Cardiac fibroblast (primary cell): ENCODE data around the gene FAM234B.

Experiments used
- DNase-seq, 2 donors: peaks; one replicate each; pipeline versions ENCODE4 v3.0.0 to v3.0.0-alpha.2; 2010; ENCODE audit warnings: low read depth in 2 of 2
- H3K4me3 ChIP-seq, 2 donors: replicated peaks in 1 of 2; 1 replicate in 1 of 2; 2 replicates in 1 of 2; pipeline ENCODE4 v1.5.1; 2011; ENCODE audit warnings: low read depth in 2 of 2, low read length in 2 of 2, mild to moderate bottlenecking in 2 of 2, moderate library complexity in 1 of 2
- CTCF ChIP-seq: IDR thresholded peaks from one replicate; pipeline ENCODE4 v1.5.1; 2011; ENCODE audit warnings: low read depth, mild to moderate bottlenecking, low read length, inconsistent platforms

Gene FAM234B

GRCh38 chr12:13004361-13004760, 39.8 kb upstream of the FAM234B start:
- TF ChIP-seq CTCF, result no peak
- no peak overlapping the region for H3K4me3 ChIP-seq
- peak in 1 of 2 donors; percentile 64 for DNase-seq

DNA sequence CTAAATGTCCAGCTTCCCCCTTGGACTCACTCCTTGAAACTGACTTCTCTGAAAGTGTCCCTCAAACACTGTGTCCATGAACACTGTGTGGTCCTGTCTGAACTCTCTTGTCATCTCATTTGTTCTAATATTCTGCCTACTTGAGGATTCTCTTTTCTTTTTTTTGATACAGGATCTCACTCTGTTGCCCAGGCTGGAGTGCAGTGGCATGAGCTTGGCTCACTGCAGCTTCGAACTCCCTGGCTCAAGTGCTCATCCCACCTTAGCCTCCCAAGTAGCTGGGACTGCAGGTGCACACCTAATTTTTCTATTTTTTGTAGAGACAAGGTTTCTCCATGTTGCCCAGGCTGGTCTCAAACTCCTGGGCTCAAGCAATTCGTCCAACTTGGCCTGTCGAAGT, 39.2 kb upstream of the FAM234B start:
- DNase-seq, result no peak
- no peak overlapping the region for H3K4me3 ChIP-seq
- no peak for TF ChIP-seq CTCF

DNA sequence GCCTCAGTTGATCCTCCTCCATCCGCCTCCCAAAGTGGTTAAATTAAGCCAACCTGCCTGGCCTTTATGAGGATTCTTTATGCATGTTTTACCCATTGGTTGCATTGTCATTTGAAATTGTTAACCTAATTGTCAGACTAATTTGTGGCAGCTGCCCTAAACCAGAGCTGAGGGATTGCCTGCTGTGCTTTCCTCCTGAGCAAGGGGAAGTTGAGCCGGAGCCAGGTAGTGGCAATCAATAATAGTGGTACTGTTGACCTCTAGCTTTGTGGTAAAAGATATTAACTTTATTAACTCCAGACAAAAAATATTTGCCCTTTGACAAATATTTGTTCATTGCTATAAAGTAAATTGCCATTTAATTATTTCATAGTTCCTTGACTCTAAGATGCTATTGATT, 38.5 kb upstream of the FAM234B start:
- TF ChIP-seq CTCF, result no peak
- no peak for DNase-seq
- no peak overlapping the region for H3K4me3 ChIP-seq

GRCh38 chr12:13007496-13008233, 36.5 kb upstream of the FAM234B start:
- TF ChIP-seq CTCF, result no peak
- no peak for DNase-seq
- H3K4me3 ChIP-seq, result no peak overlapping the region

DNA sequence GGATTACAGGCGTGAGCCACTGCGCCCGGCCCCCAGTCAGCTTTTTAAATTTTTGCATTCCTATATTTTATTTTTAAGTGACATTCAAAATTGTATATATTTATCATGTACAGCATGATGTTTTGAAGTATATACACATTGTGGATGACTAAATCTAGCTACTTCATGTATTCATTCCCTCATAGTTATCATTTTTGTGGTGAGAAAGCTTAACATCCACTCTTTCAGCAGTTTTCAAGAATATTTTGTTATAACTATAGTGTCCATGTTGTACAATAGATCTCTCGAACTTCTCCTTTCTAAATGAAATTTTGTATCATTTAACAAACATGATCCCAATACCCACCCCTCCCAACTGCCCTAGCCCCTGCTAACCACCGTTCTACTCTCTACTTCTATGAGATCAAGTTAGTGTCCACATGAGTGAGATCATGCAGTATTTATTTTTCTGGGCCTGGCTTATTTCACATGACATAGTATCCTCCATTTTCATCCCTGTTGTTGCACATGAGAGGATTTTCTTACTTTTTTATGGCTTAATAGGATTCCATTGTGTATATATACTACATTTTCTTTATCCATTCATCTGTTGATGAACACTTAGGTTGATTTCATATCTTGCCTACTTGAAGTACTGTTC, 35.3 kb upstream of the FAM234B start:
- no peak overlapping the region for H3K4me3 ChIP-seq
- TF ChIP-seq CTCF, result no peak
- no peak for DNase-seq

DNA sequence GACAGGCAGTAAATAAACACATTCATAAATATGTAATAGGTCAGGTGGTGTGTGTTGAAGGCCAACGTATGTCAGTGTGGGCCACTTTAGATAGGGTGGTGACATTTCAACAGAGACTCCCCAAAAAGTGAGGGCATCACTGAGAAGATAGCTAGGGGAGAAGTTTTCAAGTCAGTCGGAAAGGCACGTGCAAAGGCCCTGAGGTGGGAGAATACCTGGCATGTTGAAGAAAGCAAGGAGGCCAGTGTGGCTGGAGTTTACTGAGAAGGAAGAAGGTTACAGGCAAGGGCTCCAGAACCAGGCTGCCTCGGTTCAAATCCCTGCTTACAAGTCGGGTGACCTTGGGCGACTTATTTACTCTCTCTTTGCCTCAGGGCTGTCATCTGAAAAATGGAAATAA, 33.1 kb upstream of the FAM234B start:
- TF ChIP-seq CTCF, result no peak
- H3K4me3 ChIP-seq, result no peak overlapping the region
- DNase-seq, result no peak

- H3K4me3 ChIP-seq, result no peak overlapping the region
- DNase-seq, result peak; percentile 15 to 73
- no peak for TF ChIP-seq CTCF
Observed at GRCh38 chr12:13022851-13023271, 21.3 kb upstream of the FAM234B start.
